Endometrial microvascular endothelial cells (primary cell): ENCODE results near the gene SCRN2. TPM values are rescaled to one million over a fixed set of nuclear protein-coding genes. Genes with fewer than 3 reads are reported as not detected.

Experiments used
- in situ Hi-C: cut with HindIII; loops from 2 replicates; pipeline ENCODE4 v1.10.0; 2017; ENCODE audit warnings: low sequenced_read_pairs, low pct_unique_long_range_greater_than_20kb; ENCODE audit errors: inconsistent ontology term
- total RNA-seq: library from RNA; depleted of rRNA; stranded (reverse); fragments of >200 nt; gene quantifications from one replicate; pipeline ENCODE4 v1.2.3, GENCODE V29; 2015; ENCODE audit errors: inconsistent ontology term

SCRN2 gene
- total RNA-seq, 1 donor from 2014 or later: 32.3 TPM

GRCh38 chr17:47830396-47831002, 10.6 kb downstream of the SCRN2 start:
- in situ Hi-C loops: no loop called here

- in situ Hi-C loops: no loop called here
These were observed 11.2 kb downstream of the SCRN2 start for GRCh38 chr17:47829870-47830269.

- in situ Hi-C loops: no loop called here
These were observed 17.6 kb downstream of the SCRN2 start for GRCh38 chr17:47823519-47823918.

- in situ Hi-C loops: no loop called here
These were observed 18.3 kb downstream of the SCRN2 start for GRCh38 chr17:47822785-47823184.

- in situ Hi-C loops: no loop called here
These were observed 19.4 kb downstream of the SCRN2 start, which contains the start of gene OSBPL7 for GRCh38 chr17:47821424-47822391. TSS of gene OSBPL7 (minus strand) at chr17:47821794. CDS start at chr17:47820278, 1,516 bp downstream.

GRCh38 chr17:47821031-47821423, 20.0 kb downstream of the SCRN2 start:
- in situ Hi-C loops: no loop called here

- in situ Hi-C loops: no loop called here
These were observed 20.9 kb downstream of the SCRN2 start for GRCh38 chr17:47820033-47820789.

- in situ Hi-C loops: no loop called here
These were observed 21.6 kb downstream of the SCRN2 start for GRCh38 chr17:47819475-47819874.

- in situ Hi-C loops: no loop called here
These were observed 22.9 kb downstream of the SCRN2 start for GRCh38 chr17:47818002-47818695.

- in situ Hi-C loops: no loop called here
These were observed 24.1 kb downstream of the SCRN2 start for GRCh38 chr17:47816947-47817346.

GRCh38 chr17:47816111-47816735, 24.9 kb downstream of the SCRN2 start:
- in situ Hi-C loops: no loop called here

GRCh38 chr17:47815106-47815918, 25.8 kb downstream of the SCRN2 start:
- in situ Hi-C loops: no loop called here

- in situ Hi-C loops: no loop called here
These were observed 27.5 kb downstream of the SCRN2 start for GRCh38 chr17:47813512-47814031.

GRCh38 chr17:47813077-47813476, 28.0 kb downstream of the SCRN2 start:
- in situ Hi-C loops: no loop called here

GRCh38 chr17:47812146-47812920, 28.7 kb downstream of the SCRN2 start:
- in situ Hi-C loops: no loop called here

GRCh38 chr17:47811709-47812108, 29.4 kb downstream of the SCRN2 start:
- in situ Hi-C loops: no loop called here
